GM12878 (cell line): ENCODE data around the gene TGM5. TPM values are rescaled to one million over a fixed set of nuclear protein-coding genes. Genes with fewer than 3 reads are reported as not detected.
A peak's percentile ranks its signal among the peaks of the same experiment; 100 is the strongest.

Source experiments
- BMI1 ChIP-seq: fragments of 450-650 bp; IDR thresholded peaks from 2 replicates; pipeline ENCODE4 v1.6.1; 2016; ENCODE audit warnings: mild to moderate bottlenecking, moderate library complexity, borderline replicate concordance
- CBX5 ChIP-seq: sonication (generic); IDR thresholded peaks from 2 replicates; pipeline ENCODE4 v1.6.1; 2016; ENCODE audit warnings: low read depth, moderate library complexity, mild to moderate bottlenecking, inconsistent platforms
- HCFC1 ChIP-seq: fragments of 150-350 bp; IDR thresholded peaks from 2 replicates; pipeline ENCODE4 v1.6.1; 2014; ENCODE audit warnings: low read length
- HDAC6 ChIP-seq: fragments of 200-600 bp; sonication (generic); IDR thresholded peaks from one replicate; pipeline ENCODE4 v1.8.0; 2017; ENCODE audit warnings: antibody characterized with exemption; ENCODE audit not compliant: unreplicated experiment
- LARP7 ChIP-seq: fragments of 450-650 bp; IDR thresholded peaks from 2 replicates; pipeline ENCODE4 v1.6.1; 2017; ENCODE audit warnings: mild to moderate bottlenecking
- MXI1 ChIP-seq: fragments of 150-350 bp; IDR thresholded peaks from 2 replicates; pipeline ENCODE4 v1.6.1; 2011; ENCODE audit warnings: low read depth, mild to moderate bottlenecking, inconsistent platforms, low read length, improper control_type of control experiment
- NFIC ChIP-seq: IDR thresholded peaks from 2 replicates; pipeline ENCODE4 v1.6.1; 2012; ENCODE audit warnings: low read depth, mild to moderate bottlenecking, inconsistent platforms, low read length, moderate library complexity
- NR2F1 ChIP-seq: fragments of 450-650 bp; conservative IDR thresholded peaks from 2 replicates; pipeline ENCODE4 v1.6.1; 2017; ENCODE audit warnings: mild to moderate bottlenecking
- PML ChIP-seq: IDR thresholded peaks from 2 replicates; pipeline ENCODE4 v1.6.1; 2012; ENCODE audit warnings: low read length, inconsistent platforms
- POU2F2 ChIP-seq: IDR thresholded peaks from 3 replicates; pipeline ENCODE4 v1.6.1; 2011; ENCODE audit warnings: low read depth, mild to moderate bottlenecking, low read length, borderline replicate concordance
- SIN3A ChIP-seq: IDR thresholded peaks from 2 replicates; pipeline ENCODE4 v1.6.1; 2012; ENCODE audit warnings: low read depth, low read length, improper control_type of control experiment
- SREBF1 ChIP-seq: IDR thresholded peaks from 2 replicates; pipeline ENCODE4 v1.6.1; 2012; ENCODE audit warnings: mild to moderate bottlenecking, low read length
- SUPT20H ChIP-seq: IDR thresholded peaks from 2 replicates; pipeline ENCODE4 v1.6.1; 2011; ENCODE audit warnings: low read depth, mild to moderate bottlenecking, low read length, moderate library complexity, borderline replicate concordance; ENCODE audit not compliant: control insufficient read depth
- ZSCAN29 ChIP-seq: fragments of 450-650 bp; IDR thresholded peaks from 2 replicates; pipeline ENCODE4 v1.6.1; 2017; ENCODE audit warnings: mild to moderate bottlenecking, moderate library complexity
- polyA plus RNA-seq, 11 experiments: library from polyadenylated mRNA; depleted of rRNA in 4 of 11; unstranded in 6 of 11; stranded (reverse) in 5 of 11; fragments of >200 nt; fragmentation: Nextera tagmentation in 4 of 11; fragmentation: Illumina TruSeq in 1 of 11; extraction: Ambion mirVana in 4 of 11; extraction: Trizol in 1 of 11; gene quantifications; 1 replicate in 1 of 11; 2 replicates in 10 of 11; pipeline versions ENCODE4 v1.2.1 to v1.2.3, GENCODE V29; 2011 to 2016; ENCODE audit warnings: inconsistent platforms in 2 of 11, missing spikeins in 2 of 11, low read depth in 1 of 11
- total RNA-seq, 4 experiments: library from RNA; depleted of rRNA in 3 of 4; stranded (reverse); fragments of >200 nt in 3 of 4; fragmentation: Illumina TruSeq in 1 of 4; extraction: Trizol in 1 of 4; gene quantifications; 2 replicates each; pipeline versions ENCODE4 v1.2.1 to v1.2.3, GENCODE V29; 2013 to 2021
- TF ChIP-seq, protein P1 (sequence below): fragments of 450-650 bp; conservative IDR thresholded peaks from 2 replicates; pipeline ENCODE4 v1.6.1; 2017; ENCODE audit warnings: mild to moderate bottlenecking, moderate library complexity
- TF ChIP-seq, protein P2 (sequence below): fragments of 450-650 bp; IDR thresholded peaks from 2 replicates; pipeline ENCODE4 v1.6.1; 2017; ENCODE audit warnings: antibody characterized with exemption, mild to moderate bottlenecking, moderate library complexity
- TF ChIP-seq, protein P3 (sequence below): fragments of 450-650 bp; IDR thresholded peaks from 2 replicates; pipeline ENCODE4 v1.6.1; 2017; ENCODE audit warnings: mild to moderate bottlenecking, moderate library complexity
- TF ChIP-seq, protein P4 (sequence below): fragments of 450-650 bp; formaldehyde crosslinking; IDR thresholded peaks from 2 replicates; pipeline ENCODE4 v1.5.0; 2022; ENCODE audit warnings: mild to moderate bottlenecking, missing genetic modification characterization

The TGM5 gene
- total and polyA plus RNA-seq, 10 of the 15 experiments (the other 5 are each of a cell fraction or from before 2014, with no cell fraction given) = 4.4 to 27.1 (median 5.6) TPM

DNA sequence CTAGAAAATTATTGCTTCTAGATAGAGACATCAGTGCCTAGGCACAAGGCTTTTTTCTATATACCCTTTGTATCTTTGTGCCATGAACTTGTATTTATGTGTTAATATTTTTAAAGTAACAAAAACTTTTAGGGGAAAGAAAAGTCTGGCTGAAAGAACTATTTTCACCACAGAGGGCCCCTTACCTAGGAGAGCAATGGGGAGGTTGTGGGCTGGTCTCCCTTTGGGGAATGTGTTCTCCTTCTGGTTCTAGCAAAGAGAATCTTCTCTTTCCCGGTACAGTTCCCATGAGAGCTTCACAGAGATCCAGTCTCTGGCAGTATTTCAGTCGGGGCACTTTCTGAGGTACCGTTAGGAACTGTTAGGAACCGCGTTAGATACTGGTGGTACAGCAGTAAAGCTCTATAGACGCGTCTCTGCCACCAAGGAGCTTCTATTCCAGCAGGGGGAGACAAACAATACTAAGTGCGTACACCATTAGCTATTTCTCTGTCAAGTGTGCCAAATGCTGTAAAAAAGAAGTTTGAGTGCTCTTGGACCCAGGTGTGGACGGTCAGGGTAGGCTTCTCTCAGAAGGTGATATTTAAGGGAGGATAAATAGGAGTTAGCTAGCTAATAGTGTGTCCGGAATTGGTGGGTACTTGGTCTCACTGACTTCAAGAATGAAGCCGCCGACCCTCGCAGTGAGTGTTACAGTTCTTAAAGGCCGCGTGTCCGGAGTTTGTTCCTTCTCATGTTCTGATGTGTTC is 41.4 kb downstream of the TGM5 start (continued):
- TF ChIP-seq LARP7 = 0 out of 2 replicates have a peak, but pooled peaks have one; percentile 17
- TF ChIP-seq NFIC = no peak
- TF ChIP-seq SUPT20H = no peak
- no peak for TF ChIP-seq SREBF1
- TF ChIP-seq, protein P1, sequence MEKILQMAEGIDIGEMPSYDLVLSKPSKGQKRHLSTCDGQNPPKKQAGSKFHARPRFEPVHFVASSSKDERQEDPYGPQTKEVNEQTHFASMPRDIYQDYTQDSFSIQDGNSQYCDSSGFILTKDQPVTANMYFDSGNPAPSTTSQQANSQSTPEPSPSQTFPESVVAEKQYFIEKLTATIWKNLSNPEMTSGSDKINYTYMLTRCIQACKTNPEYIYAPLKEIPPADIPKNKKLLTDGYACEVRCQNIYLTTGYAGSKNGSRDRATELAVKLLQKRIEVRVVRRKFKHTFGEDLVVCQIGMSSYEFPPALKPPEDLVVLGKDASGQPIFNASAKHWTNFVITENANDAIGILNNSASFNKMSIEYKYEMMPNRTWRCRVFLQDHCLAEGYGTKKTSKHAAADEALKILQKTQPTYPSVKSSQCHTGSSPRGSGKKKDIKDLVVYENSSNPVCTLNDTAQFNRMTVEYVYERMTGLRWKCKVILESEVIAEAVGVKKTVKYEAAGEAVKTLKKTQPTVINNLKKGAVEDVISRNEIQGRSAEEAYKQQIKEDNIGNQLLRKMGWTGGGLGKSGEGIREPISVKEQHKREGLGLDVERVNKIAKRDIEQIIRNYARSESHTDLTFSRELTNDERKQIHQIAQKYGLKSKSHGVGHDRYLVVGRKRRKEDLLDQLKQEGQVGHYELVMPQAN = no peak
- TF ChIP-seq HDAC6 = no peak
- TF ChIP-seq, protein P2, sequence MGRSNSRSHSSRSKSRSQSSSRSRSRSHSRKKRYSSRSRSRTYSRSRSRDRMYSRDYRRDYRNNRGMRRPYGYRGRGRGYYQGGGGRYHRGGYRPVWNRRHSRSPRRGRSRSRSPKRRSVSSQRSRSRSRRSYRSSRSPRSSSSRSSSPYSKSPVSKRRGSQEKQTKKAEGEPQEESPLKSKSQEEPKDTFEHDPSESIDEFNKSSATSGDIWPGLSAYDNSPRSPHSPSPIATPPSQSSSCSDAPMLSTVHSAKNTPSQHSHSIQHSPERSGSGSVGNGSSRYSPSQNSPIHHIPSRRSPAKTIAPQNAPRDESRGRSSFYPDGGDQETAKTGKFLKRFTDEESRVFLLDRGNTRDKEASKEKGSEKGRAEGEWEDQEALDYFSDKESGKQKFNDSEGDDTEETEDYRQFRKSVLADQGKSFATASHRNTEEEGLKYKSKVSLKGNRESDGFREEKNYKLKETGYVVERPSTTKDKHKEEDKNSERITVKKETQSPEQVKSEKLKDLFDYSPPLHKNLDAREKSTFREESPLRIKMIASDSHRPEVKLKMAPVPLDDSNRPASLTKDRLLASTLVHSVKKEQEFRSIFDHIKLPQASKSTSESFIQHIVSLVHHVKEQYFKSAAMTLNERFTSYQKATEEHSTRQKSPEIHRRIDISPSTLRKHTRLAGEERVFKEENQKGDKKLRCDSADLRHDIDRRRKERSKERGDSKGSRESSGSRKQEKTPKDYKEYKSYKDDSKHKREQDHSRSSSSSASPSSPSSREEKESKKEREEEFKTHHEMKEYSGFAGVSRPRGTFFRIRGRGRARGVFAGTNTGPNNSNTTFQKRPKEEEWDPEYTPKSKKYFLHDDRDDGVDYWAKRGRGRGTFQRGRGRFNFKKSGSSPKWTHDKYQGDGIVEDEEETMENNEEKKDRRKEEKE = no peak
- no peak for TF ChIP-seq SIN3A
- TF ChIP-seq BMI1 = no peak
- TF ChIP-seq HCFC1 = no peak
- TF ChIP-seq POU2F2 = no peak
- no peak for TF ChIP-seq NR2F1
- TF ChIP-seq PML = no peak
- TF ChIP-seq MXI1 = no peak
- TF ChIP-seq, protein P3, sequence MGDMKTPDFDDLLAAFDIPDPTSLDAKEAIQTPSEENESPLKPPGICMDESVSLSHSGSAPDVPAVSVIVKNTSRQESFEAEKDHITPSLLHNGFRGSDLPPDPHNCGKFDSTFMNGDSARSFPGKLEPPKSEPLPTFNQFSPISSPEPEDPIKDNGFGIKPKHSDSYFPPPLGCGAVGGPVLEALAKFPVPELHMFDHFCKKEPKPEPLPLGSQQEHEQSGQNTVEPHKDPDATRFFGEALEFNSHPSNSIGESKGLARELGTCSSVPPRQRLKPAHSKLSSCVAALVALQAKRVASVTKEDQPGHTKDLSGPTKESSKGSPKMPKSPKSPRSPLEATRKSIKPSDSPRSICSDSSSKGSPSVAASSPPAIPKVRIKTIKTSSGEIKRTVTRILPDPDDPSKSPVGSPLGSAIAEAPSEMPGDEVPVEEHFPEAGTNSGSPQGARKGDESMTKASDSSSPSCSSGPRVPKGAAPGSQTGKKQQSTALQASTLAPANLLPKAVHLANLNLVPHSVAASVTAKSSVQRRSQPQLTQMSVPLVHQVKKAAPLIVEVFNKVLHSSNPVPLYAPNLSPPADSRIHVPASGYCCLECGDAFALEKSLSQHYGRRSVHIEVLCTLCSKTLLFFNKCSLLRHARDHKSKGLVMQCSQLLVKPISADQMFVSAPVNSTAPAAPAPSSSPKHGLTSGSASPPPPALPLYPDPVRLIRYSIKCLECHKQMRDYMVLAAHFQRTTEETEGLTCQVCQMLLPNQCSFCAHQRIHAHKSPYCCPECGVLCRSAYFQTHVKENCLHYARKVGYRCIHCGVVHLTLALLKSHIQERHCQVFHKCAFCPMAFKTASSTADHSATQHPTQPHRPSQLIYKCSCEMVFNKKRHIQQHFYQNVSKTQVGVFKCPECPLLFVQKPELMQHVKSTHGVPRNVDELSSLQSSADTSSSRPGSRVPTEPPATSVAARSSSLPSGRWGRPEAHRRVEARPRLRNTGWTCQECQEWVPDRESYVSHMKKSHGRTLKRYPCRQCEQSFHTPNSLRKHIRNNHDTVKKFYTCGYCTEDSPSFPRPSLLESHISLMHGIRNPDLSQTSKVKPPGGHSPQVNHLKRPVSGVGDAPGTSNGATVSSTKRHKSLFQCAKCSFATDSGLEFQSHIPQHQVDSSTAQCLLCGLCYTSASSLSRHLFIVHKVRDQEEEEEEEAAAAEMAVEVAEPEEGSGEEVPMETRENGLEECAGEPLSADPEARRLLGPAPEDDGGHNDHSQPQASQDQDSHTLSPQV = 0 out of 2 replicates have a peak, but pooled peaks have one; percentile 59
- no peak for TF ChIP-seq CBX5
- TF ChIP-seq ZSCAN29 = 0 out of 2 replicates have a peak, but pooled peaks have one; percentile 33
- TF ChIP-seq, protein P4, sequence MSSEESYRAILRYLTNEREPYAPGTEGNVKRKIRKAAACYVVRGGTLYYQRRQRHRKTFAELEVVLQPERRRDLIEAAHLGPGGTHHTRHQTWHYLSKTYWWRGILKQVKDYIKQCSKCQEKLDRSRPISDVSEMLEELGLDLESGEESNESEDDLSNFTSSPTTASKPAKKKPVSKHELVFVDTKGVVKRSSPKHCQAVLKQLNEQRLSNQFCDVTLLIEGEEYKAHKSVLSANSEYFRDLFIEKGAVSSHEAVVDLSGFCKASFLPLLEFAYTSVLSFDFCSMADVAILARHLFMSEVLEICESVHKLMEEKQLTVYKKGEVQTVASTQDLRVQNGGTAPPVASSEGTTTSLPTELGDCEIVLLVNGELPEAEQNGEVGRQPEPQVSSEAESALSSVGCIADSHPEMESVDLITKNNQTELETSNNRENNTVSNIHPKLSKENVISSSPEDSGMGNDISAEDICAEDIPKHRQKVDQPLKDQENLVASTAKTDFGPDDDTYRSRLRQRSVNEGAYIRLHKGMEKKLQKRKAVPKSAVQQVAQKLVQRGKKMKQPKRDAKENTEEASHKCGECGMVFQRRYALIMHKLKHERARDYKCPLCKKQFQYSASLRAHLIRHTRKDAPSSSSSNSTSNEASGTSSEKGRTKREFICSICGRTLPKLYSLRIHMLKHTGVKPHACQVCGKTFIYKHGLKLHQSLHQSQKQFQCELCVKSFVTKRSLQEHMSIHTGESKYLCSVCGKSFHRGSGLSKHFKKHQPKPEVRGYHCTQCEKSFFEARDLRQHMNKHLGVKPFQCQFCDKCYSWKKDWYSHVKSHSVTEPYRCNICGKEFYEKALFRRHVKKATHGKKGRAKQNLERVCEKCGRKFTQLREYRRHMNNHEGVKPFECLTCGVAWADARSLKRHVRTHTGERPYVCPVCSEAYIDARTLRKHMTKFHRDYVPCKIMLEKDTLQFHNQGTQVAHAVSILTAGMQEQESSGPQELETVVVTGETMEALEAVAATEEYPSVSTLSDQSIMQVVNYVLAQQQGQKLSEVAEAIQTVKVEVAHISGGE (CRISPR knock-in tag) = no peak
